K562 (cell line): Measurements from ENCODE around the gene SOX15. TPM values are rescaled to one million over a fixed set of nuclear protein-coding genes. Genes with fewer than 3 reads are reported as not detected.
A peak's percentile ranks its signal among the peaks of the same experiment; 100 is the strongest.

Experiments
- BMI1 ChIP-seq: fragments of 150-350 bp; IDR thresholded peaks from 2 replicates; pipeline ENCODE4 v1.6.1; 2014; ENCODE audit warnings: low read length
- CHD2 ChIP-seq: IDR thresholded peaks from 2 replicates; pipeline ENCODE4 v1.6.1; 2011; ENCODE audit warnings: low read depth, low read length
- ESRRA ChIP-seq: fragments of 450-650 bp; IDR thresholded peaks from 2 replicates; pipeline ENCODE4 v1.6.1; 2014; ENCODE audit warnings: low read depth, mild to moderate bottlenecking, moderate library complexity, borderline replicate concordance
- FOSL1 ChIP-seq: fragments of 200-800 bp; sonication (Bioruptor generic); conservative IDR thresholded peaks from 2 replicates; pipeline ENCODE4 v1.6.1; 2016; ENCODE audit warnings: missing genetic modification characterization, missing compliant biosample characterization
- GTF2F1 ChIP-seq: IDR thresholded peaks from 2 replicates; pipeline ENCODE4 v1.6.1; 2011; ENCODE audit warnings: low read depth, low read length, improper control_type of control experiment
- HNRNPLL ChIP-seq: fragments of 200-400 bp; formaldehyde crosslinking; IDR thresholded peaks from 2 replicates; pipeline ENCODE4 v1.6.1; 2017; ENCODE audit warnings: low read length, low read depth, mild to moderate bottlenecking; ENCODE audit not compliant: poor library complexity, severe bottlenecking
- XRCC5 ChIP-seq: fragments of 200-400 bp; formaldehyde crosslinking; IDR thresholded peaks from 2 replicates; pipeline ENCODE4 v1.6.1; 2017; ENCODE audit warnings: low read depth, mild to moderate bottlenecking, low read length
- ZNF398 ChIP-seq: fragments of 250-450 bp; sonication (Bioruptor Pico); IDR thresholded peaks from 2 replicates; pipeline ENCODE4 v1.8.0; 2021; ENCODE audit warnings: moderate library complexity, mild to moderate bottlenecking, inconsistent platforms
- ZNF561 ChIP-seq: fragments of 450-650 bp; formaldehyde crosslinking; conservative IDR thresholded peaks from 2 replicates; pipeline ENCODE4 v1.4.0; 2020; ENCODE audit warnings: mild to moderate bottlenecking, moderate library complexity
- polyA plus RNA-seq, 8 experiments: library from polyadenylated mRNA; depleted of rRNA in 4 of 8; stranded (reverse) in 5 of 8; unstranded in 3 of 8; fragments of >200 nt; fragmentation: Nextera tagmentation in 2 of 8; fragmentation: Illumina TruSeq in 1 of 8; extraction: Ambion mirVana in 2 of 8; extraction: Trizol in 1 of 8; gene quantifications; 2 replicates each; pipeline versions ENCODE4 v1.2.1 to v1.2.3, GENCODE V29; 2011 to 2014; ENCODE audit warnings: inconsistent platforms in 1 of 8, missing spikeins in 1 of 8
- total RNA-seq, 7 experiments: library from RNA; depleted of rRNA in 6 of 7; stranded (reverse); fragments of >200 nt in 6 of 7; fragmentation: Illumina TruSeq in 2 of 7; extraction: Trizol in 2 of 7; gene quantifications; 2 replicates each; pipeline versions ENCODE4 v1.2.1 to v1.2.3, GENCODE V29; 2011 to 2021; ENCODE audit warnings: low replicate concordance in 1 of 7
- TF ChIP-seq, protein P1 (sequence below): sonication (generic); formaldehyde crosslinking; IDR thresholded peaks from 2 replicates; pipeline ENCODE4 v1.9.0; 2022; ENCODE audit warnings: mild to moderate bottlenecking, missing genetic modification reagents
- TF ChIP-seq, protein P2 (sequence below): fragments of 450-650 bp; IDR thresholded peaks from 2 replicates; pipeline ENCODE4 v1.6.1; 2016; ENCODE audit warnings: mild to moderate bottlenecking
- TF ChIP-seq, protein P3 (sequence below), 2 experiments: fragments of 450-650 bp; IDR thresholded peaks; 2 replicates each; pipeline ENCODE4 v1.6.1; 2018; ENCODE audit warnings: mild to moderate bottlenecking in 2 of 2, low read depth in 1 of 2; ENCODE audit not compliant: partially characterized antibody in 2 of 2
- TF ChIP-seq, protein P4 (sequence below): fragments of 250-450 bp; sonication (Bioruptor Pico); IDR thresholded peaks from 2 replicates; pipeline ENCODE4 v1.5.0; 2021; ENCODE audit warnings: mild to moderate bottlenecking, moderate library complexity

SOX15 gene
- total and polyA plus RNA-seq, 9 of the 15 experiments (the other 6 are each of a cell fraction or from before 2014, with no cell fraction given): 0.07 to 0.33 (median 0.19) TPM; not detected in 5

DNA sequence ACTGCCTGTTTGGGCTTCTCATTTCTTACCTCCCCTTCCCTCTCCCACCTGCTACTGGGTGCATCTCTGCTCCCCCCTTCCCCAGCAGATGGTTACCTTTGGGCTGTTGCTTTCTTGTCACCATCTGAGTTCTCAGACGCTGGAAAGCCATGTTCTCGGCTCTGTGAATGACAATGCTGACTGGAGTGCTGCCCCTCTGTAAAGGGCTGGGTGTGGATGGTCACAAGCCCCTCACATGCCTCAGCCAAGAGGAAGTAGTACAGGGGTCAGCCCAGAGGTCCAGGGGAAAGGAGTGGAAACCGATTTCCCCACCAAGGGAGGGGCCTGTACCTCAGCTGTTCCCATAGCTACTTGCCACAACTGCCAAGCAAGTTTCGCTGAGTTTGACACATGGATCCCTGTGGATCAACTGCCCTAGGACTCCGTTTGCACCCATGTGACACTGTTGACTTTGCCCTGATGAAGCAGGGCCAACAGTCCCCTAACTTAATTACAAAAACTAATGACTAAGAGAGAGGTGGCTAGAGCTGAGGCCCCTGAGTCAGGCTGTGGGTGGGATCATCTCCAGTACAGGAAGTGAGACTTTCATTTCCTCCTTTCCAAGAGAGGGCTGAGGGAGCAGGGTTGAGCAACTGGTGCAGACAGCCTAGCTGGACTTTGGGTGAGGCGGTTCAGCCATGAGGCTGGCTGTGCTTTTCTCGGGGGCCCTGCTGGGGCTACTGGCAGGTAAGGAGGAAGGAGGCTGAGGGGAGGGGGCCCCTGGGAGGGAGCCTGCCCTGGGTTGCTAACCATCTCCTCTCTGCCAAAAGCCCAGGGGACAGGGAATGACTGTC, 10.7 kb downstream of the SOX15 start, which contains the start of gene CD68 (continued):
- TF ChIP-seq HNRNPLL (peak; percentile 26), CHD2 (peak; percentile 48), ZNF398 (CRISPR knock-in tag) (no peak), XRCC5 (peak; percentile 58; the same call in 1 of the 2 replicates), BMI1 (peak; percentile 57; the same call in 1 of the 2 replicates), ESRRA (no peak), FOSL1 (tag) (peak; percentile 60), GTF2F1 (no peak), ZNF561 (peak; percentile 38; the same call in 1 of the 2 replicates)
- TF ChIP-seq, protein P1, sequence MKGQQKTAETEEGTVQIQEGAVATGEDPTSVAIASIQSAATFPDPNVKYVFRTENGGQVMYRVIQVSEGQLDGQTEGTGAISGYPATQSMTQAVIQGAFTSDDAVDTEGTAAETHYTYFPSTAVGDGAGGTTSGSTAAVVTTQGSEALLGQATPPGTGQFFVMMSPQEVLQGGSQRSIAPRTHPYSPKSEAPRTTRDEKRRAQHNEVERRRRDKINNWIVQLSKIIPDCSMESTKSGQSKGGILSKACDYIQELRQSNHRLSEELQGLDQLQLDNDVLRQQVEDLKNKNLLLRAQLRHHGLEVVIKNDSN (CRISPR knock-in tag): peak; percentile 68
- TF ChIP-seq, protein P2, sequence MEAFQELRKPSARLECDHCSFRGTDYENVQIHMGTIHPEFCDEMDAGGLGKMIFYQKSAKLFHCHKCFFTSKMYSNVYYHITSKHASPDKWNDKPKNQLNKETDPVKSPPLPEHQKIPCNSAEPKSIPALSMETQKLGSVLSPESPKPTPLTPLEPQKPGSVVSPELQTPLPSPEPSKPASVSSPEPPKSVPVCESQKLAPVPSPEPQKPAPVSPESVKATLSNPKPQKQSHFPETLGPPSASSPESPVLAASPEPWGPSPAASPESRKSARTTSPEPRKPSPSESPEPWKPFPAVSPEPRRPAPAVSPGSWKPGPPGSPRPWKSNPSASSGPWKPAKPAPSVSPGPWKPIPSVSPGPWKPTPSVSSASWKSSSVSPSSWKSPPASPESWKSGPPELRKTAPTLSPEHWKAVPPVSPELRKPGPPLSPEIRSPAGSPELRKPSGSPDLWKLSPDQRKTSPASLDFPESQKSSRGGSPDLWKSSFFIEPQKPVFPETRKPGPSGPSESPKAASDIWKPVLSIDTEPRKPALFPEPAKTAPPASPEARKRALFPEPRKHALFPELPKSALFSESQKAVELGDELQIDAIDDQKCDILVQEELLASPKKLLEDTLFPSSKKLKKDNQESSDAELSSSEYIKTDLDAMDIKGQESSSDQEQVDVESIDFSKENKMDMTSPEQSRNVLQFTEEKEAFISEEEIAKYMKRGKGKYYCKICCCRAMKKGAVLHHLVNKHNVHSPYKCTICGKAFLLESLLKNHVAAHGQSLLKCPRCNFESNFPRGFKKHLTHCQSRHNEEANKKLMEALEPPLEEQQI: no peak
- TF ChIP-seq, protein P3, sequence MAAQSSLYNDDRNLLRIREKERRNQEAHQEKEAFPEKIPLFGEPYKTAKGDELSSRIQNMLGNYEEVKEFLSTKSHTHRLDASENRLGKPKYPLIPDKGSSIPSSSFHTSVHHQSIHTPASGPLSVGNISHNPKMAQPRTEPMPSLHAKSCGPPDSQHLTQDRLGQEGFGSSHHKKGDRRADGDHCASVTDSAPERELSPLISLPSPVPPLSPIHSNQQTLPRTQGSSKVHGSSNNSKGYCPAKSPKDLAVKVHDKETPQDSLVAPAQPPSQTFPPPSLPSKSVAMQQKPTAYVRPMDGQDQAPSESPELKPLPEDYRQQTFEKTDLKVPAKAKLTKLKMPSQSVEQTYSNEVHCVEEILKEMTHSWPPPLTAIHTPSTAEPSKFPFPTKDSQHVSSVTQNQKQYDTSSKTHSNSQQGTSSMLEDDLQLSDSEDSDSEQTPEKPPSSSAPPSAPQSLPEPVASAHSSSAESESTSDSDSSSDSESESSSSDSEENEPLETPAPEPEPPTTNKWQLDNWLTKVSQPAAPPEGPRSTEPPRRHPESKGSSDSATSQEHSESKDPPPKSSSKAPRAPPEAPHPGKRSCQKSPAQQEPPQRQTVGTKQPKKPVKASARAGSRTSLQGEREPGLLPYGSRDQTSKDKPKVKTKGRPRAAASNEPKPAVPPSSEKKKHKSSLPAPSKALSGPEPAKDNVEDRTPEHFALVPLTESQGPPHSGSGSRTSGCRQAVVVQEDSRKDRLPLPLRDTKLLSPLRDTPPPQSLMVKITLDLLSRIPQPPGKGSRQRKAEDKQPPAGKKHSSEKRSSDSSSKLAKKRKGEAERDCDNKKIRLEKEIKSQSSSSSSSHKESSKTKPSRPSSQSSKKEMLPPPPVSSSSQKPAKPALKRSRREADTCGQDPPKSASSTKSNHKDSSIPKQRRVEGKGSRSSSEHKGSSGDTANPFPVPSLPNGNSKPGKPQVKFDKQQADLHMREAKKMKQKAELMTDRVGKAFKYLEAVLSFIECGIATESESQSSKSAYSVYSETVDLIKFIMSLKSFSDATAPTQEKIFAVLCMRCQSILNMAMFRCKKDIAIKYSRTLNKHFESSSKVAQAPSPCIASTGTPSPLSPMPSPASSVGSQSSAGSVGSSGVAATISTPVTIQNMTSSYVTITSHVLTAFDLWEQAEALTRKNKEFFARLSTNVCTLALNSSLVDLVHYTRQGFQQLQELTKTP (IDR thresholded peaks at IDR 0.05; ENCODE audit: low read depth in 1 of 2, partially characterized antibody in 2 of 2): peak in 1 of 2 experiments; percentile 7
- TF ChIP-seq, protein P4, sequence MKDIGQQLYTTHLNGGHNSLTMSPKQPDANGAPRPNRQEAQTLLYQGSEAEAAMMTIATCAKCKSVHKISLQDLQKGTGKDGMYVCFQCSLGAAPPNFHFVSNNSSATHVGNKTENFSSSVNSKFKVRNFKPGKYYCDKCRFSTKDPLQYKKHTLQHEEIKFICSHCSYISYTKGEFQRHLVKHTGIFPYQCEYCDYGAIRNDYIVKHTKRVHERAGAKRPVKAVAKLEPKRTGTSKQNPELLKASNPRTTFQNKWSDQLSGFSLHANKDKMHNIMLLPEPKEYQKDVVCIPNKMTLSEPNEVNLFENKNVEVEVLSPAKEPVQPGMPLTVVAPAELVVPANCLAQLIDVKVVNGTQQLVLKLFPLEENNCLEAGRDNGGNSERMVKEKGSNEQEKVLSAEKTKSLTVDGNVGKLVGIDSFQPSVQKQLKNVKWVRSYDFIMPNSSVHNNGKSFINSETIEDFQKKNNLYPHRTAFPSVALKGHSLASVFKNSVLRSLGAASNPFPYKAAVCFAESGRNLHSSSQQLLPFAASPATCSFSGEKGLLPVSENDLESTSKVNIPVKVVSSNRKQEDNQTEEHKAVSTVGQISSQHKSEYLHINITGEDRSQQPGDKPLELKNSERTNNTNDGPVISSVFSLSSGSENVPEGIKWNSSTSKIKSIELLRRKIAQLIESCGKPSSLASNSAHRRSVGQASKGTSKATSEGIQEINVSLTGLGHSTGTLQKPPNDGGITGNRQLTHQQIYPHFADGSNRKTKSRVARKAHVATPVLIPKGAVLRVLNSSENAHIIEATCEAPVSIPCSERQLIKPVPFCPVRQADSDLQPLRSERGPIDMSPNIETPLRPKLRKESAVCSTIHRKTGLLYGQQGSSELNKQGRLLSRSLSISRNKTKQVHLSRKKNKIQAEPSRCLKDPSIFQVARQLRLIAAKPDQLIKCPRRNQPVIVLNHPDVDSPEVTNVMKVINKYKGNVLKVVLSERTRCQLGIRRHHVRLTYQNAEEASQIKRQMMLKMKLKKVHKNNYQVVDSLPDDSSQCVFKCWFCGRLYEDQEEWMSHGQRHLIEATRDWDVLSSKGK (CRISPR knock-in tag): no peak
